OCI-LY3 (cell line): ENCODE results near the gene HOXA11.

Source experiments
- H2AFZ ChIP-seq: fragments of 200-600, 300-600 bp; shearing (Covaris generic); 2 replicates; pipeline ENCODE4 v1.6.0; 2014; ENCODE audit warnings: antibody characterized with exemption, low read depth, low read length
- H3K27ac ChIP-seq: fragments of 200-600, 300-600 bp; sonication (generic); 2 replicates; pipeline ENCODE4 v1.5.1; 2014; ENCODE audit warnings: mild to moderate bottlenecking, low read length, moderate library complexity, mixed read lengths
- H3K27me3 ChIP-seq: fragments of 200-600, 300-600 bp; sonication (generic); 2 replicates; pipeline ENCODE4 v1.6.1; 2014; ENCODE audit warnings: low read depth, low read length, mixed read lengths
- H3K36me3 ChIP-seq: fragments of 200-600, 300-600 bp; sonication (generic); replicated peaks from 2 replicates; pipeline ENCODE3; 2014; ENCODE audit warnings: low read depth, low read length, mixed read lengths
- H3K4me1 ChIP-seq: fragments of 300-600, 200-600 bp; sonication (generic); 2 replicates; pipeline ENCODE4 v1.6.1; 2014; ENCODE audit warnings: low read length, mixed read lengths
- H3K4me2 ChIP-seq: fragments of 200-600, 300-600 bp; sonication (generic); 2 replicates; pipeline ENCODE4 v1.6.1; 2014; ENCODE audit warnings: low read length, mixed read lengths
- H3K4me3 ChIP-seq: fragments of 300-600, 200-600 bp; sonication (generic); 2 replicates; pipeline ENCODE4 v1.5.1; 2014; ENCODE audit warnings: antibody characterized with exemption, mild to moderate bottlenecking, low read length, moderate library complexity
- H3K79me2 ChIP-seq: fragments of 300-600, 200-600 bp; shearing (Covaris generic); 2 replicates; pipeline ENCODE4 v1.6.1; 2014; ENCODE audit warnings: mild to moderate bottlenecking, low read length, mixed read lengths
- H3K9ac ChIP-seq: fragments of 300-600, 200-600 bp; shearing (Covaris generic); 2 replicates; pipeline ENCODE4 v1.6.0; 2014; ENCODE audit warnings: mild to moderate bottlenecking, low read length, moderate library complexity
- H3K9me3 ChIP-seq: fragments of 200-600, 300-600 bp; shearing (Covaris generic); 2 replicates; pipeline ENCODE4 v1.6.1; 2014; ENCODE audit warnings: low read length, mixed read lengths; ENCODE audit not compliant: insufficient read depth
- H4K20me1 ChIP-seq: fragments of 200-600, 300-600 bp; sonication (generic); 2 replicates; pipeline ENCODE4 v1.6.1; 2016; ENCODE audit warnings: low read length, mixed read lengths; ENCODE audit not compliant: insufficient read depth
- CTCF ChIP-seq: fragments of 200-600, 300-600 bp; sonication (generic); IDR thresholded peaks from 2 replicates; pipeline ENCODE4 v1.5.1; 2014; ENCODE audit warnings: antibody characterized with exemption, low read length, low read depth
- EZH2phosphoT487 ChIP-seq: fragments of 200-600 bp; shearing (Covaris generic); IDR thresholded peaks from 2 replicates; pipeline ENCODE4 v1.6.1; 2018; ENCODE audit warnings: antibody characterized with exemption, mixed run types, low read depth

HOXA11 gene

GRCh38 chr7:27175626-27176523 is 9.2 kb downstream of the HOXA11 start:
- no peaks in the 10 kb centered on the region for H3K9me3 ChIP-seq
- H3K4me1 ChIP-seq: no peaks in the 10 kb centered on the region
- no peak overlapping the region for H3K4me3 ChIP-seq
- H2AFZ ChIP-seq: no peak overlapping the region
- H3K4me2 ChIP-seq: no peak overlapping the region
- no peaks in the 10 kb centered on the region for H3K27me3 ChIP-seq
- H3K9ac ChIP-seq: no peak overlapping the region
- H3K79me2 ChIP-seq: no peaks in the 10 kb centered on the region
- H3K36me3 ChIP-seq: no peaks in the 10 kb centered on the region
- H3K27ac ChIP-seq: no peak overlapping the region
- H4K20me1 ChIP-seq: no peaks in the 10 kb centered on the region
- TF ChIP-seq CTCF (no peak), EZH2phosphoT487 (no peak)

GRCh38 chr7:27174874-27175625 is 10.0 kb downstream of the HOXA11 start:
- Histone ChIP-seq H3K9ac (no peak overlapping the region), H3K4me1 (no peaks in the 10 kb centered on the region), H3K9me3 (no peaks in the 10 kb centered on the region), H2AFZ (no peak overlapping the region), H3K27ac (no peak overlapping the region), H3K4me2 (no peak overlapping the region), H3K36me3 (no peaks in the 10 kb centered on the region), H3K4me3 (no peak overlapping the region), H4K20me1 (no peaks in the 10 kb centered on the region), H3K79me2 (no peaks in the 10 kb centered on the region), H3K27me3 (no peaks in the 10 kb centered on the region)
- TF ChIP-seq CTCF (no peak), EZH2phosphoT487 (no peak)

GRCh38 chr7:27173956-27174873 is 10.8 kb downstream of the HOXA11 start, which contains the start of gene HOXA10:
Gene HOXA10 (minus strand): TSS chr7:27174320. CDS start chr7:27174306, 14 bp downstream.
- no peak within 1 kb of the TSS for H3K9ac ChIP-seq

More at GRCh38 chr7:27173956-27174873, 10.8 kb downstream of the HOXA11 start, which contains the start of gene HOXA10:
- Histone ChIP-seq H3K4me1 (no peaks in the 10 kb centered on the region), H4K20me1 (no peaks in the 10 kb centered on the region), H3K4me3 (no peak within 1 kb of the TSS), H3K4me2 (no peak within 1 kb of the TSS), H2AFZ (no peak within 1 kb of the TSS), H3K79me2 (no peaks in the 10 kb centered on the region), H3K36me3 (no peaks in the 10 kb centered on the region), H3K27ac (no peak within 1 kb of the TSS), H3K27me3 (no peaks in the 10 kb centered on the region), H3K9me3 (no peaks in the 10 kb centered on the region)
- no peak for TF ChIP-seq EZH2phosphoT487
- no peak for TF ChIP-seq CTCF
